ENCODE results near the gene SPEG. TPM values are rescaled to one million over a fixed set of nuclear protein-coding genes. Genes with fewer than 3 reads are reported as not detected.

Gene SPEG
- total and polyA plus RNA-seq, 10 donors, result 0.74 to 8.2 (median 3.7) TPM

- Histone ChIP-seq H3K27me3 (replicated peaks in 1 of 7) (peaks cover 0 to 10% (median 0%) of the 10 kb centered on the region in 7 donors), H3K4me3 (no peak overlapping the region), H3K36me3 (no peaks in the 10 kb centered on the region), H3K27ac (no peak overlapping the region), H3K4me1 (no peaks in the 10 kb centered on the region), H3K9me3 (no peaks in the 10 kb centered on the region)
- 83 to 94% (median 86%) methylated on average over 39 to 47 of the region's 47 CpGs for WGBS, 5 donors
- no peak for DNase-seq
- intact Hi-C loops (cut with DNase I; ENCODE audit: low total_unique reads), result no loop called here
- TF ChIP-seq POLR2A (IDR thresholded peaks at IDR 0.05) (no peak), CTCF (IDR thresholded peaks at IDR 0.05 in 8 of 11, conservative IDR thresholded peaks at IDR 0.05 in 3 of 11) (no peak), POLR2AphosphoS5 (IDR thresholded peaks at IDR 0.05) (no peak)
Measured at GRCh38 chr2:219465659-219466561, 31.3 kb downstream of the SPEG start.

DNA sequence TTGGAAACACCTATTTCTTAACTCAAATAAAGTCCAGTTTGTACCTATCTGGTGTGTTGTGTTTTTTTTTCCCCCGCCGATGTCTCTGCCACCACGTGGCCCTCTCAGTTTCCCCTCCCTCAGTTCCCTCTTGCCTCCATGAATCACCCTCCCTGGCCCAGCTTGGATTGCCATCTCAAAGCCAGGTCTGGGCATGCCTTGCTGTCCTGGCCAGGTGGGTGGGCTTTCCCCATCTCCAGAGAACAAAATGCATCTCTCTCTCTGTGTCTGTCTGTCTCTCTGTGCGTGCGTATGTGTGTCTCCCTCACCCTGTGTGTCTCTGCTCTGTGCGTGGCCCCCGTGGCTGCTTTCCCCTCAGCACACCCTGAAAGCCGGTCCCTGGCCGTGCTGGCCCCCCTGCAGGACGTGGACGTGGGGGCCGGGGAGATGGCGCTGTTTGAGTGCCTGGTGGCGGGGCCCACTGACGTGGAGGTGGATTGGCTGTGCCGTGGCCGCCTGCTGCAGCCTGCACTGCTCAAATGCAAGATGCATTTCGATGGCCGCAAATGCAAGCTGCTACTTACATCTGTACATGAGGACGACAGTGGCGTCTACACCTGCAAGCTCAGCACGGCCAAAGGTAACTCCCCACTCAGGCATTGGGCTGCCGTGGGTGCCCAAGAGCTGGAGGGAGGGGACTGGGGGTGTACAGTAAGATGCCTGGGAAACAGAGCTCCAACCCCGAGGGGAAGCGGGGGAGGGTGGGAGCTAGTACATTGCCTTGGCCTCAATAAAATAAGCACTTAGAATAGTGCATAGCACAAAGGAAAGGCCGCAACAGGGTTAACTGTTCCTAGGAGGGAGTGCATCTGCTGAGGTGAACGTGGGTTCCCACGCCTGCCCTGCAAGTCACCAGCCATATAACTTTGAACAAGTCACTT is 32.4 kb downstream of the SPEG start:
- Histone ChIP-seq H3K27me3 (replicated peaks in 1 of 7) (peaks cover 0 to 14% (median 0%) of the 10 kb centered on the region in 7 donors), H3K9me3 (no peaks in the 10 kb centered on the region), H3K4me1 (no peaks in the 10 kb centered on the region), H3K36me3 (no peaks in the 10 kb centered on the region), H3K27ac (no peak overlapping the region), H3K4me3 (no peak overlapping the region)
- WGBS, 5 donors, result 75 to 84% (median 82%) methylated on average over 21 to 28 of the region's 28 CpGs
- intact Hi-C loops (cut with DNase I; ENCODE audit: low total_unique reads), result no loop called here
- DNase-seq, result no peak
- TF ChIP-seq CTCF (IDR thresholded peaks at IDR 0.05 in 8 of 11, conservative IDR thresholded peaks at IDR 0.05 in 3 of 11) (no peak), POLR2AphosphoS5 (IDR thresholded peaks at IDR 0.05) (no peak), POLR2A (IDR thresholded peaks at IDR 0.05) (no peak)

DNA sequence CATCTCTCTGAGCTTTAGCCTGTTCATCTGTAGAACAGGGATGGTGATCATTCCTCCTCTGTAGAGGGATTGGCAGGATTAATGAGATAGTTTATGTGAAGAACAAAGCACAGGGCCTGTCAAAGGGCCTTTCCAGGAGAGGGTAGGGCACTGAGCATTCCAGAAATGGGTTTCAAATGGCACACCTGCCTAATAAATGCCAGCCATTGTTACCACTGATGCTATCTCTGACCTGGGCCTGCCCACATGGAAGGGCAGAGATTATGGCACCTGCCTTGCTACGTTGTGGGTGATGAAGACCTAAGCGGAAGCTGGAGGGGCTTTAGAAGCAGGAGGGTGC is 33.1 kb downstream of the SPEG start:
- Histone ChIP-seq H3K4me3 (no peak overlapping the region), H3K4me1 (no peaks in the 10 kb centered on the region), H3K9me3 (no peaks in the 10 kb centered on the region), H3K27ac (no peak overlapping the region), H3K36me3 (no peaks in the 10 kb centered on the region), H3K27me3 (replicated peaks in 1 of 7) (peaks cover 0 to 20% (median 0%) of the 10 kb centered on the region in 7 donors)
- 79 to 90% (median 86%) methylated on average over 2 of the region's 2 CpGs for whole genome bisulfite sequencing, 5 donors
- TF ChIP-seq POLR2A (IDR thresholded peaks at IDR 0.05) (no peak), CTCF (IDR thresholded peaks at IDR 0.05 in 8 of 11, conservative IDR thresholded peaks at IDR 0.05 in 3 of 11) (no peak)
- intact Hi-C loops (cut with DNase I; ENCODE audit: low total_unique reads), result no loop called here
- DNase-seq, result no peak
